HEK293 (cell line): ENCODE results near the gene PRRT1.

Experiments
- CTCF ChIA-PET: fragments of 350-600 bp; formaldehyde crosslinking; extraction: SDS; loops from one replicate; lab custom pipeline; 2021; ENCODE audit warnings: antibody characterized with exemption; lab: Yijun Ruan, JAX
- POLR2A ChIA-PET: fragments of 300-600 bp; formaldehyde crosslinking; extraction: SDS; loops from one replicate; lab custom pipeline; 2020; ENCODE audit warnings: antibody characterized with exemption, inconsistent platforms; lab: Yijun Ruan, JAX
- H3K27ac ChIP-seq: fragments of 200-500 bp; sonication (Bioruptor generic); 2 replicates; pipeline ENCODE4 v1.5.1; 2014; ENCODE audit warnings: low read depth, low read length, control low read depth, inconsistent platforms; ENCODE audit errors: extremely low read depth
- H3K36me3 ChIP-seq, 2 experiments: fragments of 200-500 bp in 1 of 2; sonication (Bioruptor generic) in 1 of 2; 1 replicate in 1 of 2; 2 replicates in 1 of 2; pipeline ENCODE4 v1.5.1; 2014 to 2017; ENCODE audit warnings: inconsistent platforms in 2 of 2, low read length in 2 of 2; ENCODE audit not compliant: control insufficient read depth in 2 of 2, insufficient read depth in 1 of 2
- H3K4me1 ChIP-seq: fragments of 200-500 bp; sonication (Bioruptor generic); 2 replicates; pipeline ENCODE4 v1.5.1; 2014; ENCODE audit warnings: mild to moderate bottlenecking, low read length, inconsistent platforms; ENCODE audit not compliant: control insufficient read depth, insufficient read depth
- H3K4me3 ChIP-seq: 2 replicates; pipeline ENCODE4 v1.5.1; 2011; ENCODE audit warnings: low read depth, mild to moderate bottlenecking, control low read depth, low read length, moderate library complexity
- H3K9me3 ChIP-seq: fragments of 200-500 bp; sonication (Bioruptor generic); 2 replicates; pipeline ENCODE4 v1.5.1; 2014; ENCODE audit warnings: low read depth, low read length, inconsistent platforms; ENCODE audit not compliant: control insufficient read depth, insufficient read depth
- BCL11A ChIP-seq: fragments of 450-650 bp; formaldehyde crosslinking; IDR thresholded peaks from 2 replicates; pipeline ENCODE4 v1.5.1; 2016; ENCODE audit warnings: low read depth, missing biosample characterization, missing genetic modification characterization
- GFI1B ChIP-seq: fragments of 450-650 bp; formaldehyde crosslinking; IDR thresholded peaks from 2 replicates; pipeline ENCODE4 v1.5.1; 2016; ENCODE audit warnings: missing biosample characterization, missing genetic modification characterization
- GLIS1 ChIP-seq: fragments of 450-650 bp; formaldehyde crosslinking; IDR thresholded peaks from 2 replicates; pipeline ENCODE4 v1.5.1; 2016; ENCODE audit warnings: missing biosample characterization, missing genetic modification characterization
- HOXC10 ChIP-seq: sonication (generic); formaldehyde crosslinking; IDR thresholded peaks from 2 replicates; pipeline ENCODE4 v1.8.1; 2023; ENCODE audit warnings: mild to moderate bottlenecking, missing genetic modification reagents
- PBX3 ChIP-seq: sonication (generic); formaldehyde crosslinking; IDR thresholded peaks from 2 replicates; pipeline ENCODE4 v1.8.1; 2022; ENCODE audit warnings: mild to moderate bottlenecking, moderate library complexity, missing genetic modification reagents
- PRDM1 ChIP-seq: fragments of 450-650 bp; formaldehyde crosslinking; IDR thresholded peaks from 2 replicates; pipeline ENCODE4; 2016; ENCODE audit warnings: missing biosample characterization, missing genetic modification characterization
- RBAK ChIP-seq: fragments of 450-650 bp; formaldehyde crosslinking; IDR thresholded peaks from 2 replicates; pipeline ENCODE4 v1.5.1; 2016; ENCODE audit warnings: missing biosample characterization, missing genetic modification characterization
- ZBTB8A ChIP-seq: fragments of 450-650 bp; formaldehyde crosslinking; IDR thresholded peaks from 2 replicates; pipeline ENCODE4 v1.5.1; 2016; ENCODE audit warnings: missing biosample characterization, missing genetic modification characterization
- ZNF175 ChIP-seq: fragments of 450-650 bp; formaldehyde crosslinking; IDR thresholded peaks from 2 replicates; pipeline ENCODE4 v1.5.1; 2016; ENCODE audit warnings: missing biosample characterization, missing genetic modification characterization
- ZNF19 ChIP-seq: fragments of 450-650 bp; formaldehyde crosslinking; IDR thresholded peaks from 2 replicates; pipeline ENCODE4; 2016; ENCODE audit warnings: missing biosample characterization, missing genetic modification characterization, low read depth
- ZNF2 ChIP-seq: fragments of 450-650 bp; formaldehyde crosslinking; IDR thresholded peaks from 2 replicates; pipeline ENCODE4 v1.5.1; 2016; ENCODE audit warnings: missing biosample characterization, missing genetic modification characterization
- ZNF23 ChIP-seq: fragments of 450-650 bp; formaldehyde crosslinking; IDR thresholded peaks from 2 replicates; pipeline ENCODE4 v1.5.1; 2016; ENCODE audit warnings: missing biosample characterization, missing genetic modification characterization, borderline replicate concordance
- ZNF311 ChIP-seq: fragments of 450-650 bp; formaldehyde crosslinking; IDR thresholded peaks from 2 replicates; pipeline ENCODE4 v1.5.1; 2017; ENCODE audit warnings: missing biosample characterization, missing genetic modification characterization, borderline replicate concordance
- ZNF394 ChIP-seq: fragments of 450-650 bp; formaldehyde crosslinking; IDR thresholded peaks from 2 replicates; pipeline ENCODE4 v1.5.1; 2016; ENCODE audit warnings: missing biosample characterization, missing genetic modification characterization, mild to moderate bottlenecking, moderate library complexity, borderline replicate concordance
- ZNF529 ChIP-seq: fragments of 450-650 bp; formaldehyde crosslinking; IDR thresholded peaks from 2 replicates; pipeline ENCODE4 v1.5.1; 2017; ENCODE audit warnings: missing genetic modification characterization, missing biosample characterization; ENCODE audit not compliant: insufficient replicate concordance
- ZNF555 ChIP-seq: fragments of 450-650 bp; formaldehyde crosslinking; conservative IDR thresholded peaks from 2 replicates; pipeline ENCODE4 v1.5.1; 2017; ENCODE audit warnings: missing biosample characterization, mild to moderate bottlenecking, missing genetic modification characterization, inconsistent platforms
- ZNF571 ChIP-seq: fragments of 450-650 bp; formaldehyde crosslinking; IDR thresholded peaks from 2 replicates; pipeline ENCODE4 v1.5.0; 2017; ENCODE audit warnings: missing biosample characterization, missing genetic modification characterization
- ZNF623 ChIP-seq: fragments of 450-650 bp; formaldehyde crosslinking; IDR thresholded peaks from 2 replicates; pipeline ENCODE4 v1.5.1; 2016; ENCODE audit warnings: missing biosample characterization, missing genetic modification characterization
- ZNF660 ChIP-seq: fragments of 450-650 bp; IDR thresholded peaks from 2 replicates; pipeline ENCODE4 v1.5.1; 2018; ENCODE audit warnings: missing biosample characterization, mild to moderate bottlenecking, missing genetic modification characterization
- ZNF692 ChIP-seq: fragments of 450-650 bp; formaldehyde crosslinking; IDR thresholded peaks from 2 replicates; pipeline ENCODE4 v1.5.1; 2016; ENCODE audit warnings: missing biosample characterization, missing genetic modification characterization
- TF ChIP-seq, protein P1 (sequence below): fragments of 450-650 bp; formaldehyde crosslinking; IDR thresholded peaks from 2 replicates; pipeline ENCODE4 v1.5.1; 2016; ENCODE audit warnings: missing biosample characterization, missing genetic modification characterization
- TF ChIP-seq, protein P2 (sequence below): fragments of 450-650 bp; formaldehyde crosslinking; IDR thresholded peaks from 2 replicates; pipeline ENCODE4; 2016; ENCODE audit warnings: missing biosample characterization, missing genetic modification characterization
- TF ChIP-seq, protein P3 (sequence below): fragments of 450-650 bp; formaldehyde crosslinking; IDR thresholded peaks from 2 replicates; pipeline ENCODE4 v1.5.1; 2016; ENCODE audit warnings: missing biosample characterization, missing genetic modification characterization

The PRRT1 gene

DNA sequence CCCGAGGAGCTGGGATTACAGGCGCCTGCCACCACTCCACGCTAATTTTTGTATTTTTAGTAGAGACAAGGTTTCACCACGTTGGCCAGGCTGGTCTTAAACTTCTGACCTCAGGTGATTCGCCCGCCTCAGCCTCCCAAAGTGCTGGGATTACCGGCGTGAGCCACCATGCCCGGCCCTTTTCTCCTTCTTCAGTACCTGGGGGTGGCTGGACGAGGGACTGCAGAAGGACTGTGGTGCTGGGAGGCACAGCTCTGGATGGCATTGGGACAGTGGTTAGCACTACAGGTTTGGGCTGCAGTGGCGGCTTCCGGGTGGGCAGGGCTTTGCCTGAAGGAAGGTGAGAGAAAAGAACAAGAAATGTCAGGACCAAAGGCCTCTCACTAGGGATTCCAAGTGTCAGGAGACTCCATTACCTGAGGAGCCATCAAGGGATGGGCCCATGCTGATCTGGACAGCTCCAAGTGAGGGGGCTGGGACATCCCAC, 31.1 kb downstream of the PRRT1 start:
- POLR2A ChIA-PET: no interaction called here
- Histone ChIP-seq H3K4me1 (no peaks in the 10 kb centered on the region), H3K9me3 (no peaks in the 10 kb centered on the region), H3K36me3 (peaks cover 38 to 84% of the 10 kb centered on the region in 2 experiments; a peak in 2 of 3 replicates), H3K4me3 (no peak overlapping the region), H3K27ac (no peak overlapping the region)
- CTCF ChIA-PET: interaction anchor here (0.8 to 5.0 kb wide), 8 partner anchors 9 to 572 kb away, joined by 3 to 65 read pairs (median 3); partner anchors contain the start of genes ATF6B, FKBPL and GPSM3
- no peak for TF ChIP-seq ZNF23 (tag by site-specific recombination)
- no peak for TF ChIP-seq RBAK (tag by site-specific recombination)
- TF ChIP-seq, protein P1, sequence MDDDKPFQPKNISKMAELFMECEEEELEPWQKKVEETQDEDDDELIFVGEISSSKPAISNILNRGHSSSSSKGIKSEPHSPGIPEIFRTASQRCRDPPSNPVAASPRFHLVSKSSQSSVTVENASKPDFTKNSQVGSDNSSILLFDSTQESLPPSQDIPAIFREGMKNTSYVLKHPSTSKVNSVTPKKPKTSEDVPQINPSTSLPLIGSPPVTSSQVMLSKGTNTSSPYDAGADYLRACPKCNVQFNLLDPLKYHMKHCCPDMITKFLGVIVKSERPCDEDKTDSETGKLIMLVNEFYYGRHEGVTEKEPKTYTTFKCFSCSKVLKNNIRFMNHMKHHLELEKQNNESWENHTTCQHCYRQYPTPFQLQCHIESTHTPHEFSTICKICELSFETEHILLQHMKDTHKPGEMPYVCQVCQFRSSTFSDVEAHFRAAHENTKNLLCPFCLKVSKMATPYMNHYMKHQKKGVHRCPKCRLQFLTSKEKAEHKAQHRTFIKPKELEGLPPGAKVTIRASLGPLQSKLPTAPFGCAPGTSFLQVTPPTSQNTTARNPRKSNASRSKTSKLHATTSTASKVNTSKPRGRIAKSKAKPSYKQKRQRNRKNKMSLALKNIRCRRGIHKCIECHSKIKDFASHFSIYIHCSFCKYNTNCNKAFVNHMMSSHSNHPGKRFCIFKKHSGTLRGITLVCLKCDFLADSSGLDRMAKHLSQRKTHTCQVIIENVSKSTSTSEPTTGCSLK (tag by site-specific recombination): no peak
- TF ChIP-seq ZNF529 (tag by site-specific recombination): peak; percentile 94
- no peak for TF ChIP-seq ZNF555 (tag by site-specific recombination)

DNA sequence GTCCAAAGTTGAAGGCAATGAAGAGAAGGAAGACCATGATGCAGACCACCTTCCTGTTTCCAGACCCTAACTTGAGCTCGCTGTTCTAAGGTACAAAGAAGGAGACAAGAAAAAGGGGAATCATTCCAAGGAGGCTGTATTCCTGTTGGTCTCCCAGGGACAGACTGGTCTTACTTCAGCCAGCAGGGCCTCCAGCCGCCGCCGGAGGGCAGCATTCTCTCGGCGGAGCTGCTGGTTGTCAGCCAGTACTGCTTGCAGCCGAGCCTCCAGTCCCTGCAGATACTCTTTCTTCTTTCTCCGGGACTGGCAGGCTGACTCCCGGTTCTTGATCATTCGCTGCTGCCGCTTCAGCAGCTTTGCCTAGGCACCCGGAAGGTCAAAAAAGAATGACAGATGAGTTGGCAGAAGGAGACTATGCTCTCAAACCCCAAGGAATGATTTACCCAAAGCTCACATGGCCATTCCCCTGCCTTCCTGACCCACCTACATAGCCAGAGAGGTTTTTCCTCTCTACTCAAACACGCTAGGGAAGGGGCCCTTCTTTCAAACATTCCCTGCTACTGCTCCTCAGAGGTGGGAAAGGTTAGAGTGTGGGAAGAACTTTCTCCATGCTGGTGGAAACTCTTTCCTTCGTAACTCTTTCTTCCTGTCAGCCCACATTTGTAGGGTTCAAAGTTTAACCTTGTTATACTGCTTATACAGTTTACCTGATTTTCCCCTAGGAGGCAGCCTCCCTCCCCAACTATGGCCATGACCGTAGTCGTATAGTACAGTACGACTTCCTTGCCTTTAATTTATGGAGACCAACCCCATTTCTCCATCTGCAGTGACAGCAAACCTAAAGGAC, 32.7 kb downstream of the PRRT1 start:
- no peaks in the 10 kb centered on the region for H3K4me1 ChIP-seq
- no peak overlapping the region for H3K27ac ChIP-seq
- H3K36me3 ChIP-seq: peaks cover 34 to 77% of the 10 kb centered on the region in 2 experiments; a peak in 2 of 3 replicates
- H3K4me3 ChIP-seq: no peak overlapping the region
- ChIA-PET POLR2A (interaction anchor here (0.5 to 1.5 kb wide), 9 partner anchors 9 to 147 kb away, joined by 3 to 8 read pairs (median 4); partner anchors contain the start of genes ATF6B, DXO, FKBPL and TNXB), CTCF (interaction anchor here (0.5 to 5.0 kb wide), 57 partner anchors 10 to 884 kb away, joined by 3 to 65 read pairs (median 5); partner anchors contain the start of genes AGPAT1, ATF6B, EGFL8 and FKBPL)
- no peaks in the 10 kb centered on the region for H3K9me3 ChIP-seq
- TF ChIP-seq HOXC10 (CRISPR knock-in tag) (no peak), ZNF660 (peak; percentile 68; the same call in 1 of the 2 replicates), ZBTB8A (tag by site-specific recombination) (no peak), ZNF623 (tag by site-specific recombination) (no peak), ZNF692 (tag by site-specific recombination) (0 out of 2 replicates have a peak, but pooled peaks have one; percentile 16), BCL11A (tag by site-specific recombination) (no peak), ZNF529 (tag by site-specific recombination) (no peak), ZNF2 (tag by site-specific recombination) (0 out of 2 replicates have a peak, but pooled peaks have one; percentile 13), PBX3 (no peak), ZNF175 (tag by site-specific recombination) (no peak), ZNF19 (tag by site-specific recombination) (no peak), ZNF571 (no peak), ZNF311 (tag by site-specific recombination) (no peak), GFI1B (tag by site-specific recombination) (no peak), ZNF394 (peak; percentile 95), GLIS1 (tag by site-specific recombination) (0 out of 2 replicates have a peak, but pooled peaks have one; percentile 25), PRDM1 (peak; percentile 68)
- TF ChIP-seq, protein P2, sequence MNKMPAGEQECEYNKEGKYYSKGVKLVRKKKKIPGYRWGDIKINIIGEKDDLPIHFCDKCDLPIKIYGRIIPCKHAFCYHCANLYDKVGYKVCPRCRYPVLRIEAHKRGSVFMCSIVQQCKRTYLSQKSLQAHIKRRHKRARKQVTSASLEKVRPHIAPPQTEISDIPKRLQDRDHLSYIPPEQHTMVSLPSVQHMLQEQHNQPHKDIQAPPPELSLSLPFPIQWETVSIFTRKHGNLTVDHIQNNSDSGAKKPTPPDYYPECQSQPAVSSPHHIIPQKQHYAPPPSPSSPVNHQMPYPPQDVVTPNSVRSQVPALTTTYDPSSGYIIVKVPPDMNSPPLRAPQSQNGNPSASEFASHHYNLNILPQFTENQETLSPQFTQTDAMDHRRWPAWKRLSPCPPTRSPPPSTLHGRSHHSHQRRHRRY (tag by site-specific recombination): no peak
- TF ChIP-seq, protein P3, sequence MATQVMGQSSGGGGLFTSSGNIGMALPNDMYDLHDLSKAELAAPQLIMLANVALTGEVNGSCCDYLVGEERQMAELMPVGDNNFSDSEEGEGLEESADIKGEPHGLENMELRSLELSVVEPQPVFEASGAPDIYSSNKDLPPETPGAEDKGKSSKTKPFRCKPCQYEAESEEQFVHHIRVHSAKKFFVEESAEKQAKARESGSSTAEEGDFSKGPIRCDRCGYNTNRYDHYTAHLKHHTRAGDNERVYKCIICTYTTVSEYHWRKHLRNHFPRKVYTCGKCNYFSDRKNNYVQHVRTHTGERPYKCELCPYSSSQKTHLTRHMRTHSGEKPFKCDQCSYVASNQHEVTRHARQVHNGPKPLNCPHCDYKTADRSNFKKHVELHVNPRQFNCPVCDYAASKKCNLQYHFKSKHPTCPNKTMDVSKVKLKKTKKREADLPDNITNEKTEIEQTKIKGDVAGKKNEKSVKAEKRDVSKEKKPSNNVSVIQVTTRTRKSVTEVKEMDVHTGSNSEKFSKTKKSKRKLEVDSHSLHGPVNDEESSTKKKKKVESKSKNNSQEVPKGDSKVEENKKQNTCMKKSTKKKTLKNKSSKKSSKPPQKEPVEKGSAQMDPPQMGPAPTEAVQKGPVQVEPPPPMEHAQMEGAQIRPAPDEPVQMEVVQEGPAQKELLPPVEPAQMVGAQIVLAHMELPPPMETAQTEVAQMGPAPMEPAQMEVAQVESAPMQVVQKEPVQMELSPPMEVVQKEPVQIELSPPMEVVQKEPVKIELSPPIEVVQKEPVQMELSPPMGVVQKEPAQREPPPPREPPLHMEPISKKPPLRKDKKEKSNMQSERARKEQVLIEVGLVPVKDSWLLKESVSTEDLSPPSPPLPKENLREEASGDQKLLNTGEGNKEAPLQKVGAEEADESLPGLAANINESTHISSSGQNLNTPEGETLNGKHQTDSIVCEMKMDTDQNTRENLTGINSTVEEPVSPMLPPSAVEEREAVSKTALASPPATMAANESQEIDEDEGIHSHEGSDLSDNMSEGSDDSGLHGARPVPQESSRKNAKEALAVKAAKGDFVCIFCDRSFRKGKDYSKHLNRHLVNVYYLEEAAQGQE (tag by site-specific recombination): no peak
